HEK293 (cell line): ENCODE measurements around the gene HOXC11.

Experiments used
- CTCF ChIA-PET: fragments of 350-600 bp; formaldehyde crosslinking; extraction: SDS; loops from one replicate; lab custom pipeline; 2021; ENCODE audit warnings: antibody characterized with exemption; lab: Yijun Ruan, JAX
- POLR2A ChIA-PET: fragments of 300-600 bp; formaldehyde crosslinking; extraction: SDS; loops from one replicate; lab custom pipeline; 2020; ENCODE audit warnings: antibody characterized with exemption, inconsistent platforms; lab: Yijun Ruan, JAX
- H3K27ac ChIP-seq: fragments of 200-500 bp; sonication (Bioruptor generic); 2 replicates; pipeline ENCODE4 v1.5.1; 2014; ENCODE audit warnings: low read depth, low read length, control low read depth, inconsistent platforms; ENCODE audit errors: extremely low read depth
- H3K36me3 ChIP-seq, 2 experiments: fragments of 200-500 bp in 1 of 2; sonication (Bioruptor generic) in 1 of 2; 1 replicate in 1 of 2; 2 replicates in 1 of 2; pipeline ENCODE4 v1.5.1; 2014 to 2017; ENCODE audit warnings: inconsistent platforms in 2 of 2, low read length in 2 of 2; ENCODE audit not compliant: control insufficient read depth in 2 of 2, insufficient read depth in 1 of 2
- H3K4me1 ChIP-seq: fragments of 200-500 bp; sonication (Bioruptor generic); 2 replicates; pipeline ENCODE4 v1.5.1; 2014; ENCODE audit warnings: mild to moderate bottlenecking, low read length, inconsistent platforms; ENCODE audit not compliant: control insufficient read depth, insufficient read depth
- H3K4me3 ChIP-seq: 2 replicates; pipeline ENCODE4 v1.5.1; 2011; ENCODE audit warnings: low read depth, mild to moderate bottlenecking, control low read depth, low read length, moderate library complexity
- H3K9me3 ChIP-seq: fragments of 200-500 bp; sonication (Bioruptor generic); 2 replicates; pipeline ENCODE4 v1.5.1; 2014; ENCODE audit warnings: low read depth, low read length, inconsistent platforms; ENCODE audit not compliant: control insufficient read depth, insufficient read depth
- ATF2 ChIP-seq: fragments of 450-650 bp; formaldehyde crosslinking; IDR thresholded peaks from 2 replicates; pipeline ENCODE4 v1.5.1; 2016; ENCODE audit warnings: missing biosample characterization, missing genetic modification characterization, low read depth
- MYNN ChIP-seq: fragments of 450-650 bp; formaldehyde crosslinking; IDR thresholded peaks from 2 replicates; pipeline ENCODE4 v1.5.1; 2016; ENCODE audit warnings: missing biosample characterization, missing genetic modification characterization, borderline replicate concordance
- TCF7L2 ChIP-seq: IDR thresholded peaks from 2 replicates; pipeline ENCODE4 v1.6.1; 2011; ENCODE audit warnings: low read depth, mild to moderate bottlenecking, inconsistent platforms, low read length, moderate library complexity, borderline replicate concordance
- ZBTB10 ChIP-seq: fragments of 450-650 bp; formaldehyde crosslinking; IDR thresholded peaks from 2 replicates; pipeline ENCODE4 v1.5.1; 2016; ENCODE audit warnings: missing biosample characterization, missing genetic modification characterization
- ZBTB20 ChIP-seq: fragments of 450-650 bp; formaldehyde crosslinking; IDR thresholded peaks from 2 replicates; pipeline ENCODE4 v1.5.1; 2016; ENCODE audit warnings: missing biosample characterization, missing genetic modification characterization
- ZBTB6 ChIP-seq: fragments of 450-650 bp; formaldehyde crosslinking; IDR thresholded peaks from 2 replicates; pipeline ENCODE4 v1.5.1; 2017; ENCODE audit warnings: missing biosample characterization, missing genetic modification characterization
- ZFP3 ChIP-seq: fragments of 450-650 bp; formaldehyde crosslinking; IDR thresholded peaks from 2 replicates; pipeline ENCODE4 v1.5.1; 2016; ENCODE audit warnings: low read depth, missing biosample characterization, missing genetic modification characterization
- ZNF138 ChIP-seq: fragments of 450-650 bp; formaldehyde crosslinking; IDR thresholded peaks from 2 replicates; pipeline ENCODE4 v1.5.1; 2016; ENCODE audit warnings: missing biosample characterization, missing genetic modification characterization, borderline replicate concordance
- ZNF140 ChIP-seq: fragments of 450-650 bp; formaldehyde crosslinking; IDR thresholded peaks from 2 replicates; pipeline ENCODE4 v1.5.1; 2016; ENCODE audit warnings: missing biosample characterization, missing genetic modification characterization
- ZNF221 ChIP-seq: fragments of 450-650 bp; formaldehyde crosslinking; IDR thresholded peaks from 2 replicates; pipeline ENCODE4 v1.5.1; 2017; ENCODE audit warnings: missing biosample characterization, missing genetic modification characterization, borderline replicate concordance
- ZNF239 ChIP-seq: fragments of 450-650 bp; formaldehyde crosslinking; IDR thresholded peaks from 2 replicates; pipeline ENCODE4 v1.5.1; 2016; ENCODE audit warnings: missing biosample characterization, missing genetic modification characterization
- ZNF280D ChIP-seq: fragments of 450-650 bp; formaldehyde crosslinking; IDR thresholded peaks from 2 replicates; pipeline ENCODE4 v1.5.1; 2016; ENCODE audit warnings: missing biosample characterization, missing genetic modification characterization
- ZNF292 ChIP-seq: fragments of 450-650 bp; formaldehyde crosslinking; IDR thresholded peaks from 2 replicates; pipeline ENCODE4 v1.5.1; 2016; ENCODE audit warnings: low read depth, missing biosample characterization, missing genetic modification characterization, borderline replicate concordance
- ZNF335 ChIP-seq: fragments of 450-650 bp; formaldehyde crosslinking; conservative IDR thresholded peaks from 2 replicates; pipeline ENCODE4 v1.5.1; 2016; ENCODE audit warnings: missing biosample characterization, missing genetic modification characterization
- ZNF366 ChIP-seq: fragments of 450-650 bp; formaldehyde crosslinking; conservative IDR thresholded peaks from 2 replicates; pipeline ENCODE4 v1.5.1; 2016; ENCODE audit warnings: missing biosample characterization, missing genetic modification characterization
- ZNF398 ChIP-seq: fragments of 450-650 bp; formaldehyde crosslinking; IDR thresholded peaks from 2 replicates; pipeline ENCODE4 v1.5.1; 2017; ENCODE audit warnings: missing biosample characterization, missing genetic modification characterization
- ZNF426 ChIP-seq: fragments of 450-650 bp; formaldehyde crosslinking; IDR thresholded peaks from 2 replicates; pipeline ENCODE4 v1.5.1; 2017; ENCODE audit warnings: missing biosample characterization, missing genetic modification characterization, mild to moderate bottlenecking, inconsistent platforms, moderate library complexity
- ZNF549 ChIP-seq: fragments of 450-650 bp; IDR thresholded peaks from 2 replicates; pipeline ENCODE4 v1.5.1; 2018; ENCODE audit warnings: missing biosample characterization, missing genetic modification characterization, mild to moderate bottlenecking, inconsistent platforms, moderate library complexity
- ZNF610 ChIP-seq: fragments of 450-650 bp; formaldehyde crosslinking; IDR thresholded peaks from 2 replicates; pipeline ENCODE4 v1.5.1; 2016; ENCODE audit warnings: missing biosample characterization, missing genetic modification characterization, borderline replicate concordance
- ZNF76 ChIP-seq: fragments of 450-650 bp; formaldehyde crosslinking; IDR thresholded peaks from 2 replicates; pipeline ENCODE4; 2016; ENCODE audit warnings: low read depth, missing biosample characterization, missing genetic modification characterization, borderline replicate concordance
- ZNF768 ChIP-seq: fragments of 450-650 bp; formaldehyde crosslinking; IDR thresholded peaks from 2 replicates; pipeline ENCODE4 v1.5.1; 2018; ENCODE audit warnings: missing biosample characterization, mild to moderate bottlenecking, missing genetic modification characterization
- ZSCAN16 ChIP-seq: fragments of 450-650 bp; formaldehyde crosslinking; IDR thresholded peaks from 2 replicates; pipeline ENCODE4 v1.5.1; 2016; ENCODE audit warnings: missing biosample characterization, missing genetic modification characterization
- ZSCAN18 ChIP-seq: fragments of 450-650 bp; formaldehyde crosslinking; IDR thresholded peaks from 2 replicates; pipeline ENCODE4 v1.5.1; 2016; ENCODE audit warnings: missing biosample characterization, missing genetic modification characterization
- ZSCAN23 ChIP-seq: fragments of 450-650 bp; formaldehyde crosslinking; IDR thresholded peaks from 2 replicates; pipeline ENCODE4 v1.5.1; 2016; ENCODE audit warnings: missing biosample characterization, missing genetic modification characterization

The HOXC11 gene

GRCh38 chr12:53974084-53975063 is 1.4 kb downstream of the HOXC11 start, which contains the start of gene HOTAIR:
TSS of gene HOTAIR (minus strand) at chr12:53974954.
- Histone ChIP-seq H3K36me3 (no peaks in the 10 kb centered on the region), H3K9me3 (no peaks in the 10 kb centered on the region), H3K27ac (peak within 1 kb of the TSS; percentile 97), H3K4me1 (peaks cover 65% of the 10 kb centered on the region), H3K4me3 (peak within 1 kb of the TSS; percentile 38)
- CTCF ChIA-PET = interaction anchor here (0.7 kb wide), 2 partner anchors 209 to 231 kb away, joined by 4 to 6 read pairs; no protein-coding TSS in a partner anchor
- POLR2A ChIA-PET = no interaction called here
- TF ChIP-seq MYNN (tag by site-specific recombination) = no peak
- TF ChIP-seq ZNF768 (tag by site-specific recombination) = no peak
- no peak for TF ChIP-seq ZNF610 (tag by site-specific recombination)
- peak; percentile 80 for TF ChIP-seq ZNF335 (tag by site-specific recombination)
- no peak for TF ChIP-seq ZNF280D (tag by site-specific recombination)
- TF ChIP-seq ZNF221 (tag by site-specific recombination) = no peak
- no peak for TF ChIP-seq ZNF426 (tag by site-specific recombination)
- TF ChIP-seq ZNF366 = no peak; the same call in 1 of the 2 replicates
- TF ChIP-seq ZNF549 (tag by site-specific recombination) = no peak
- TF ChIP-seq ZSCAN23 (tag by site-specific recombination) = no peak
- TF ChIP-seq ZNF138 (tag by site-specific recombination) = no peak
- no peak for TF ChIP-seq ZSCAN16 (tag by site-specific recombination)
- peak; percentile 94 for TF ChIP-seq ZBTB20 (tag by site-specific recombination)
- peak; percentile 72 for TF ChIP-seq ZNF398 (tag by site-specific recombination)
- TF ChIP-seq ZNF140 (tag by site-specific recombination) = no peak
- TF ChIP-seq ZNF292 (tag by site-specific recombination) = no peak
- no peak for TF ChIP-seq TCF7L2
- TF ChIP-seq ZBTB6 (tag by site-specific recombination) = peak; percentile 27; the same call in 1 of the 2 replicates
- 0 out of 2 replicates have a peak, but pooled peaks have one; percentile 8 for TF ChIP-seq ZFP3 (tag by site-specific recombination)
- no peak for TF ChIP-seq ATF2 (tag by site-specific recombination)
- TF ChIP-seq ZBTB10 (tag by site-specific recombination) = peak; percentile 21; the same call in 1 of the 2 replicates
- TF ChIP-seq ZNF76 (tag by site-specific recombination) = no peak; the same call in 1 of the 2 replicates
- TF ChIP-seq ZNF239 = no peak
- TF ChIP-seq ZSCAN18 (tag by site-specific recombination) = no peak
